Femur (tissue), 1 donor: ENCODE results near the gene ELL2.

ENCODE experiments used
- DNase-seq: peaks from one replicate; pipeline ENCODE4 v3.0.0-alpha.2; 2017

ELL2 gene

DNA sequence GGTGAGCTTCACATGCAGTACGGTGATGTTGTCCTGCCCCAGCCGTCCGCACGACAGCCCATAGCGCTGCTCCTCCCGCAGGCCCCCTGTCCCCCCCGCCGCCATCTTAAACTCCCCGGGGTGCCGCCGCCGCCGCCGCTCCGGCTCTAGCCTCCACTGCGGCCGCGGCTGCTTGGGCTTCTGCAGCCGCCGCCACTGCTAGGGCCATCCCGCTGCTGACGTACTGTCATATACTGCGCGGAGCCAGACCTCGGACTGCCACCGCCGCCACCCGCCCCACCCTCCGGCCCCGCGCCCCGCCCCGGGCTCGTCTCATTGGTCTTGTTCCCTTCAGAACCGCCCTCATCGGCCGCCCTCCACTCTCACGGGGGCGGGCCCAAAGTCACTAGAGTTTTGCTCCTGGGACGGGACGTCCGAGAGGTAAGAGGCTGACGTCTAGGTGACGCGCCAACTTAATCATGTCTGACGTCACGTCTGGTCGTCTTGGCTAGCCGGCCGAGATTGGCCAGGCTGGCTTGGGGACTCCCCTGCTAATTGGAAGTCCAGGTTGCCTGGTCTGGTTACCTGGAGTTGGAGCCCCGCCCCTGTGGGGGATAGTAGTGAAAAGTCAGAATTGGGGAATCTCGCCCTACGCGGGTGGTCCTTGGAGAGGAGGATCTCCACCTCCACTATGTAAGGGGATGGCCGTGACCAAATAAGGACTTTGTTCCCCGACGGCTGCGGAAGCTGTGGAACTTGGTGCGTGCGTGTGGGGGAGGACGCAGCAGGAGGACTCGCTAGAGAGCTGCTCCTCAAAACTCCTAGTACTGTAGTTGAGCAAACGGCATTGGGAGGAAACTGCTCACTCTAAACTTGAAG lies at the start of gene ELL2:
Gene ELL2 (minus strand): TSS at position 235 of the 858 bp plus-strand sequence. CDS start 130 bp downstream, at position 105.
- DNase-seq: peak; percentile 96

DNA sequence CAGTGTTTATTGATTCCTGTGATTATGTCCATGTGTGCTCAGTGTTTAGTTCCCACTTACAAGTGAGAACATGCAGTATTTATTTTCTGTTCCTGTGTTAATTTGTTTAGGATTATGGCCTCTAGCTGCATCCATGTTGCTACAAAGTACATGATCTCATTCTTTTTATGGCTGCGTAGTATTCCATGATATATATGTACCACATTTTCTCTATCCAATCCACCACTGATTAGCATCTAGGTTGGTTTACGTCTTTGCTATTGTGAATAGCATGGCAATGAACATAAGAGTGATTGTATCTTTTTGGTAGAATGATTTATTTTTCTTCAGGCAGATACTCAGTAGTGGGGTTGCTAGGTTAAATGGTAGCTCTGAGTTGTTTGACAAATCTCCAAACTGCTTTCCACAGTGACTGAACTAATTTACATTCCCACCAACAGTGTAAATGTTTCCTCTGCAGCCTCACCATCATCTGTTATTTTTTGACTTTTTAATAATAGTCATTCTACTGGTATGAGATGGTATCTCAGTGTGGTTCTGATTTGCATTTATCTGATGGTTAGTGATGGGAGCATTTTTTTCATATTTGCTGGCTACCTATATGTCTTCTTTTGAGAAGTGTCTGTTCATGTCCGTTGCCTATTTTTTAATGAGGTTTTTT lies 47.5 kb upstream of the ELL2 start:
- no peak for DNase-seq

DNA sequence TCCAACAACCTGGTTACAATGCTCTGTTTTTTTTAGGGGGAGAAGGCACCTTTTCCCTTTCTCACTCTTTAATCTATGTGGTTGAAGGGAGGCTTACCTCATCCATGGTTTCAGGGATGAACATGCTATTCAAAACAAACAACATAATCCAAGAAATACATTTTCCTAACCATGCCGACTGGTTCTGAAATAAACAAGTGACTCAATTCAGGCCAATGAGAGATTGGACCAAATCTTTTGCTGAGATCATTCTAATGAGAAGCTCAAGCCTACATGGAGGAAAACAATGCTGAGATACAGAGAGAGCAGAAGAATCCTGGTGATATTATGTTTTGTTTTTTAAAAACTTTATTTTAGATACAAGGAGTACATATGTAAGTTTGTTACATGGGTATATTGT lies 46.8 kb upstream of the ELL2 start:
- no peak for DNase-seq

DNA sequence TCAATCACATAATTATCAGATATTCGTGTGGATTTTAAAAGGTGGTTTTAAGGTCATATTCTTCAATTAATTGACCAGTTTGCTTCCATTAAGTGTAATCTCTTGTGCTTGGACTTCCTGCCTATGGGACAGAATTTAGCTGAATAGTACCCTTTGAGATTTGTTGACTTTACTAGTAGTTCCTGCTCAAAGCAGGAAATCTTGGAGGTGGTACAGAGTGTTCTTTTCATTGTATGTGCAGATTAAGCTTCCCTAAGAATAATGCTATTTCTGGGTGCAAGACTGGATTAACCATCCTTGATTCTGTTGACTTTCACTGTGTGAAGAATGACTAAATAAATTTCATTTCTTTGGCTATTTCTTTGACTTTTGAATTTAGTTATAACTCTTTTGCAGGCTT lies 45.4 kb upstream of the ELL2 start:
- DNase-seq: no peak

DNA sequence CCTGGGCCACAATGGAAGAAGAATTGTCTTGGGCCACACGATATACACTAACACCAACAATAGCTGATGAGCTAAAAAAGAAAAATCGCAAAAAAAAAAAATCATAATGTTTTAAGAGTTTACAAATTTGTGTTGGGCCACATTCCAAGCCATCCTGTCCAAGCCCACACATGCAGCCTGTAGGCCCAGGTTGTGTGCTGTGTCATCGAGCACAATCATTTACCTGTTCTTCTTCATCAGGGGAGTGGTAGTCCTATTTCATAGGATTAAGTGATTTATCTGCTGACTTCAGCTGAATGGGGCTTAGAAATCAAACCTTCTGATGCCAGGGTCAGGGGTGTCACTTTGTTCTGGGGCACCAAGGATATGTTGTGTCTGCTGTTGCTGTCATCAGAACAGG lies 44.6 kb upstream of the ELL2 start:
- no peak for DNase-seq

DNA sequence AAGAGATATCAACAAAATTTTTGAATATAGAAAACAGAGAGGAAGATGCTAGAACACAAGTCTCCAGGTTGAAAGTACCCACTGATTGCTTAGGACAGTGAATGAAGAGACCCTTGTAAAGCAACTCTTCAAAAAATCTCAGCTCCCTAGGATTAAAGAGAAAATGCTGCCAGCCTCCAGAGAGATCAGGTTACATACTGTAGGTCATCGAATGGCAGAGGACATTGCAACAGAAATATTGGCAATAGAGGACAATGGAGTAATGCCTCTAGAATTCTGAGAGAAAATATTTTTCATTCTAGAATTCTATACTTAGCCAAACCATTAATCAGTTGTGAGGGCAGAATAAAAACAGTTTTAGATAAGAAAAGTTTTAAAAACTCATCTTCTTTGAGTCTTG lies 43.1 kb upstream of the ELL2 start:
- DNase-seq: no peak

DNA sequence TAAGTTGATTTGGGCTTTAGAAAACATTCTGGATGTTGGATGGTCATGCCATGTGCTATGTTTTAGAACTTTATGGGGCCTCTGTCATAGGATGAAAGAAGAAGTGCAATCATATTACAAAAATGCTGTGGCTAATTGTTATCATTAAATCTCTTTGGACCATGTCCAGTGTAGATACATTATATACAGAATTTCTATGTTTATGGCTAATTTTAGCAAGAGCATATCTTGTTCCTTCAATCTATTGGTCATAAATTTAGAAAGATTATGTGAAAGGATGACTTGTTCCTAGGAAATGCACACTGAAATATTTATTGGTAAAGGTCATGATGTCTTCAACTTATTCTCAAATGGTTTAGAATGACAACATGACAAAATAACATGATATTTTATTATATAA lies 42.4 kb upstream of the ELL2 start:
- no peak for DNase-seq

DNA sequence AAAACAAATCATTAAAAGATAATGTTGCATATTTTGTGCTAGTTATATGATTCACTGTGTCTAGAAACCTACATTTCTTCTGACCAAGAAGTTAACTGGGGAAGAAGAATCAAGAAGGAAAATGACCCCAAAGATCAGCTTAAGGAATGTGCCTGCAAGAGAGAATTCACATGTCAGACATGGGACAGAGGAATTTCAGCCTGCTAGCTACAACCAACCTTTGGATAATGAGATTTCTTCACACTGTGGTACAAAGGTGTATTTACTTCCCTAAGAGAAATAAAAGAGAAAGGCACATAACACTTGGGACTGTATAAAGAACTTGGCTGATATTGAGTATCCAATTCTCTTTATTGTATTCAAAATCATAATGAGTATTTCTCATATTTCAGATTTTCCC lies 39.6 kb upstream of the ELL2 start:
- DNase-seq: no peak

DNA sequence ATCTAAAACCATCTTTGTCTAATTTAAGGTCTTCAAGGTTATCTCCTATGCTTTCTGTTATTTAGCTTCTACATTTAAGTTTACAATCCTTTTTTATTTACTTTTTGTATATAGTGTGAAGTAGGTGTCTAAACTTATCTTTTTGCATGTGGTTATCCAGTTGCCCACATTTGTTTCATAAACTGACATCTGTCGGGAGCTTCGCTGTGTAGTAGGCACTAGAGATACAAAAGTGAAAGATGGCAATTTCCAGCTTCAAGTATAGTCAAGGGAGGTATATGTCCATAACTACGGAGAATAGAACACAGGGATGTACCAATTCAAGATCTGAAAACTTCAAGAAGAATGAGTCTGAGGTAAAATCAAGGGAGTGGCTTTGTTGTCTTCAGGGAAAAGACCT lies 38.7 kb upstream of the ELL2 start:
- DNase-seq: no peak

DNA sequence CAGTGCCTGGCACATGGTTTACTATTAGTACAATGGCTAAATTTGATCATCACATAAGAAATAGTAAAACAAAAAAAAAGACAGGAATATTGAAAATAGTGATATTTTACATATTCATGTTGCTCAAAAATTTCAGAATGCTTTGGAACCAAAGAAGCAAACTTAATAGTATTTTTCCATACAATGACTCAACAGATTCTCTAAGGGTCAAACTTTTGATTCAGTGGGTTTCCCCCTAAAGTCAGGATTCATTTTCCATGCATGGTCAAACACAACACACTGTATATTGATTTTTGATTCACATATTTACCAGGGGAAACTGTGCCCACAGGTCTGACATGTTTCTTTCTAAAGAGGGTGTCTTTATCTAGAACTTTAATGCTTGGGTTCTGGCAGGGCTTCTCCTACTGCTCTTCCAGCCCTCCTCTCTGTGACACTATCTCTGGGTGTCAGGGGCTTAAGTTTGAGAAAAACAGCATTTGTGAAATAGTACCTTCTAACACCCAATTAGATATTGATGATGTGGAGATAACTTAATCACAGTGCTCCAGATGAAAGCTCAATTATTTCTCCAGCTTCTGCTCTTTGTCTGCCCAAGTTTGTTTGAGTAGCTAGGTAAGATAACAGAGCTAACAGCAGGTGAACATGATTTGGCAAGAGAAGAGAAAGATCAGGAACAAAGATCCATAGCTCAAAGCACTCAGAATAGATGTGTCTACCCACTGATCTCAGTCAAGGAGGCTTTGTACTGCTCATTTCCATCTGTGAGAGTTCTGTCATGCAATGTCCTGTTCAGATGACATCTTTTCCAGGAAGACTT lies 35.5 kb upstream of the ELL2 start:
- no peak for DNase-seq

DNA sequence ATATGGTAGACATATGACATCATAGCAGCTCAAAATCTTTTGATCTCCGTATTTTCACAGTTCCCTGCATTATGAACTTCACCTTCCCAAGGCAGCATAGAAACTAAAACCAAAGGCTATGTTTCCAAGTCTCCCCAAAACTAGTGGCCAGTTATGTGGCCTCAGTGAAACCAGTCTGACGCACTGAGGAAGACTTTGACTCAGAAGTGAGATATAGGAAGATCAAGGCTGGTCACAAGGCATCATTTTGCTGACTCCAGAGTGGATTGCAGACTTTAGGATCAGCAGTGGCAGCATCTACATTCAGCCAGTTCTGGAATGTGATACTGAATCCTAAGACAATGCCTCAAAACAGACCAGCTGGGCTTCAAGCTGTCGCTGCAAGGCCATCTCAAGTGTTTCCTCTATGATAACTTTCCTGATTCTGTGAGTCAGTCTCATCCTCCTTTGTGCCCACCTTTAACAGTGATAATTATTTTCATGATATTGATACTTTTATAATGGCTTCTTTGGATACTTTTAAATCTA lies 34.4 kb upstream of the ELL2 start:
- no peak for DNase-seq

DNA sequence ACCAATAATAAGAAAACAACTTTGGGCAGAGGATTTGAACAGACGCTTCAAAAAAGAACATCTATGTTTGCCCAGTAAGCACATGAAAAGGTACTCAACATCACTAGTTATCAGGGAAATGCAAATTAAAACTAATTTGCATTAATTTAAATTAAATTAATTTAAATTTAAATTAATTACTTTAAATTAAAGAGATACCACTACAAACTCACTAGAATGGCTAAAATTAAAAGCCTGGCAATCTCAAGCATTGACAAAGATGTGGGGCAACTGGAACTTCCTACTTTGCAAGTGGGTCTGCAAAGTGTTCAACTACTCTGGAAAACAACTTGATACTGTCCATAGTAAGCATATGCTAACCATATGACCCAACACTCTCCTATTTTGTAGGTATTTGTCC lies 32.1 kb upstream of the ELL2 start:
- no peak for DNase-seq

DNA sequence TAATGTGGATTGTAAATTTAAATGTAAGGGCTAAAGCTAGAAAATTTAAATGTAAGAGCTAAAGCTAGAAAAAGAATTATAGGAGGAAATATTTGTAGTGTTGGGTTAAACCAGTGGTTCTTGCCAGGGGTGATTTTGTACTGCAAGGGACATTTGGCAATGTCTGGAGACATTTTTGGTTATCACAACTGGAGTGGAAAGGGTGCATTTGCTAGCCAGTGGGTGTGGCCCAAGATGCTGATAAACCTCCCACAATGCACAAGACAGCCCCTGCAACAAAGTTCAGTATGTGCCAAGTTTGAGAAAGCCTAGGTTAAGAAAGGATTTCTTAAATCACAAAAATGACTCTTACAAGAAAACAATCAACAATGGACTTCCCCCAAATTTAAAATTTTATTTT lies 31.6 kb upstream of the ELL2 start:
- no peak for DNase-seq

DNA sequence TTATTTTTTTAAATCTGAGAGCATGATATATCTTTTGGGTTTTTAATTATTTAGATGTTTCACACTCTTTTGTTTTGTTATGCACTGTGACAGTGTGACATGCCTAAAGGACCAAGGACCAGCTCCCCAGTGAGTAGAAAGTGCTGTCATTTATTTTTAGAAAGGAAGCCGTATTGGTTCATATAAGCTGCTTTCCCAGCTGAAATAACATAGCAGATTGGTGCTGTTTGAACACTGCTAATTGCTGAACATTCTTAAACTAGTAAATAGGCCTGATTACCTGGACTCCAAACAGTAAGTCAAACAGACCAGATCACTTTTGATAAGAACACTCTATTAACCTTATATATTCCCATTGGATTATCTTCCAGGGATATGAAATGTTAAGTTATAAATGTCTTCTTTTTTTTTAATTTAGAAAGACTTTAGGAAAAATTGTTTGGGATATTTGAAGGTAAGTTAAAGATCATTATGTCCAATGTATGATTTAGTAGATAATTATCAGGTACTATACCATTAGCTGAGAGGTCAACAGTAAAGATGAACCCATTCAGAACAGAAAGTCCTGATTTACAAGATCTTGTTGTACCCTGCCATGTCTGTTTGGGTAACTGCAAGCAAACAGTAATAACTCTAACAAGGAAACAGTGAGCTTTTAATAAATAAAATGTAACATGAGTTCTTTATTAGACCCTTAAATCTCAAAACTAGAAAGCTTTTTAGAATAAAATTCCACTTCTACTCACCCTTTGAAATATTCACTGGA lies 27.8 kb upstream of the ELL2 start:
- no peak for DNase-seq

DNA sequence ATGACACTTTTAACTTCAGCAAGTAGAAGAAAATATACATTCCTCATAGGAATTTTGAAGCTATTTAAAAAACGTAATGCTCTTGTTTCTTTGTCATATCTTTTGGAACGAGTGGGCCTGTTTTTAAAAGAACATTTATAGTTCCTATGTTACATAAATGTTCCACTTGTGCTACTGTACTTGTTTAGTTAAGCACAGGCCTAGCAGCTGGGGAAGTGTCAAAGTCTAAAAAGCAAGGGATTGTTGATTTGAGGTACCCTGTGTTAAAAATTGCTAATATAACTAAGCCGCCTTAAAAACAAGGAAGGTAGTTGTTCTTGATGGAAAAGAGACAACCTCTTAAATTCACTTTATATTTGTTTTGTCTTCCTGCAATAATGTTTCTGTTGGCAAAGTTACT lies 27.2 kb upstream of the ELL2 start:
- DNase-seq: no peak

DNA sequence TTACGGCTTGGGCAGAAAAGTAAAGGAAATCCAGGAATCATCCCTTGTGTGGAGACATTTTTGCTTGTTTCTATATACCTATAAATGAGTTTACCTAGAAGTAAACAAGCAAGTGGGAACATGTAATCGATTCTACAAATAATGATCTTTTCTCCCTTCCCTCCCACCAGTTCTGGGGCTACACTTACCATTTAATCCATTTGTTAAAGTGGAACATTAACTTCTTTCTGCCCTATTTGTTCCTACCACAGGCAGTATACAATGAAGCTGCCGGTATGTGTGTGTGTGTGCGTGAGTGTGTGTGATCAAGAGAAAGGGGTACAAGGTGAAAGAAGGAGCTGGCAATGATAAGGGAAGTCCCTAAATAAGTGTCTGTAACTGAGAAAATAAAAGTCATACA lies 26.4 kb upstream of the ELL2 start:
- DNase-seq: no peak

DNA sequence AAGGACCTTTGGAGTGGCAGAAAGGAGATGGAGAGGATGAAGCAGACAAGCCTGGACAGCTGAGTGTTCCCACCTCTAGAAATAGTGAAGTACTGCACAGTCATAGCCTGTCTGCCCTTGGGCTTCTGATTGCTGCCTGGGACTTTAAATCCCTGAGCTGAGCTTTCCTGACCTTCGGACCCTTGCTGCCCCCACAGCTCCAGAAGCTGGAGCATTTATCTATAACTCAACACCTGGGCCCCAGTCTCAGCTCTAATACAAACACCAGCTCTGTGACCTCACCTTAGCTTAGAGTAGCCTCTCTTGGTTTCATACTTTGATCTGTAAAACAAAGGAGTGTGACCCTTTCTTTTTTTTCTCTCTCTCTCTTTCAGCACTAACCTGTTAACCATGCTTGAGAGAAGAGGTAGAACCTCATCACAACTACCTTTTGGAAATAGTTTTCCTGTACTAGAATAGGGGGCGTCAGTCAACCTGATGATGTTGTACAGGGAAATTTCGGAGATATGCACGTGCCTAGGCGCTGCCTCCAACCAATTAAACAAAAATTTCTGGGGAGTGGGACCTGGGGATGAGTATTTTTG lies 25.4 kb upstream of the ELL2 start:
- no peak for DNase-seq

DNA sequence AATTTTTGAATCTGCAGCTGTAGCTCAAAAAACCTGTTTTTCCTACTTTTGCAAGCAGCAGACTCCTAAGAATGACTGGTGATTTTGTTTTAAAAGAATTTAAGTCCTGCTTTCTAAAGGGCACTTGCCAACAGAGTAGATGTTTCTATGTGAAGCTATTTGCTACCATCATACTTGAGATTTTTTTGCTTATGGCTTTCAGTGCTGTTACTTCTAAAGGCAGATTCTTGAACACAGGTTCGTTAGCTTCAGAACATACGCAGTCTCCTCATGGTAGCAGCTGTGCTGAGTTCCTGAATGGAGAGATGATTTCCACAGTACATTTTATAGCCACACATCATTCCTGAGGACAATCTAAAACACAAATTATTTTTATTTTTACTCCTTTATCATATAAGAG lies 24.4 kb upstream of the ELL2 start:
- no peak for DNase-seq

DNA sequence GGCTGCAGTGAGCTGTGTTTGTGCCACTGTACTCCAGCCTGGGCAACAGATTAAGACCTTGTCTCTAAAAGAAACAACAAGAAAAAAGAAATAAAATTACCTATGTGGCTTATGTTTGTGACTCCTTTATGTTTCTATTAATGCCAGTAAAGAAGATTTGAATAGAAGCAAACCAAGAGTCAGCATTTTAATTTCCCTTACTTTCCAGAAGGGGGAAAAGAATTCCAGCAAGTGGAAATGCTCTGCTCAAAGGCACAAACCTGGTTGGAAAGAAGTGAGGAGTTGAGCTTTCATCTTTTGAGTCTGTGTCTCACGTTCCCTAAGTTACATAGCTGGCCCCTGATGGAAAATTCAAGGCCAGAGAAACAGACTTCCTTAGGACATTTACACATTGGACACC lies 23.6 kb upstream of the ELL2 start:
- DNase-seq: no peak

DNA sequence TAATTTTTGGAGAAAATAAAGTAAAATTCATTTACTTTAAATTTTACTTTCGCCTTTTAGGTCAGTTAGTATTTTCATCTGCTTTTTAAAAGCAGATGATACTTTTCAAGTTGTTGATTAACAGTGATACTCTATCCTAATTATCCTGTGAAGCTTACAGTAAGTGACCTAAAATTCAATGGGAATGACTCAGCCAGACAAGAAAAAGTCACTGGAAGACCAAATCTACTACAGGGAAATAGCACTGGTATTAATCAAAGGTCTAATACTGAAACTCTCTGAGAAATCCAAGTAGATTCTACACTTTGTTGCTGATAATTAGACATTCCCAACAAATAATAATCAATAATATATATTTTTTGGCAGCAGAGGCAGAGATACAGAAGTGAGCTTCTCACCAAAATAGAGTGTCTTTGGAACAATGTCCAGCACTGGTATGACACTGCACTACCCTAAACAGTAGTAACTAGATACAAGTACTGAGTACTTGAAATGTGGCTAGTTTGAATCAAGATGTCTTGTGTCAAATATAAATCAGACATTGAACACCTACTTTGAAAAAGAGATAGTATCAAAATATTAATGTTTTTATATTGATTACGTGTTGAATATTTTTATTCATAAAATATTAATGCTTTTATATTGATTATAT lies 22.8 kb upstream of the ELL2 start:
- DNase-seq: no peak

DNA sequence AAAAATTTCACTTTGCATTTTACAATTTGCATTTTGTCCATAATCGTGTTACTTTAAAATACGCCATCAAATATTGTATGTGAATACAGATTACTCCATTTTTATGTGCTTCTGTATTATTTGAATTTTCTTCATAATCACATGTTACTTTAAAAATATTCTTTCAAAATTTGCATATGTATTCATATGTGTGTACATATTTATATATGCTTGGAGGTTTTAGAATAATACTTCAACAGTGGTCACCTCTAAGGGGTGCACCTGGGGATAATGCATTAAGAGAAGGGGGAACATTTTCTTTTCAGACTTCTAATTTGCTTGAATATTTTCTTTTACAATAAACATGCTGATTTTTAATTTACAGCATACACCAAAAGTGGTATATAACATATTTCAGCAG lies 21.9 kb upstream of the ELL2 start:
- no peak for DNase-seq

DNA sequence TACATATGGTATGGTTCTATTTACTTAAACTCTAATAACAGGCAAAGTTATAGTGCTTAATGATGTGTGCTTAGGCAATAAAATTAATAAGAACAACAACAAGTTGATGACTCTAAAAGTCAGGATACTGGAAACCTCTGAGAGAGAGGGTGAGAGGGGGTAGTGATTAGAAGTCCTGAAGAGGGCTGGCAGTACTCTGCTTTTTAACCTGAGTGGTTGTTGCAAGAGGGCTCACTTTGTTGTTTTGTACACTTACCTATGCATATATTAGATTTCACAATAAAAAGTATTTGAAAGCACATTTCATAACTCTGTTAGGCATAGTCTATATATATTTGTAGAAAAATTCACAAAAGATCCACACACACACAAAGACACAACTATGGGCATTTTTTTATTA lies 21.4 kb upstream of the ELL2 start:
- no peak for DNase-seq
